HG03457 (cell line): ENCODE results near the gene MAGEA11.
"Not testable (repeated sequence)": the region's sequence is repeated elsewhere in the genome, so short reads cannot be mapped to it uniquely, and the experiment has no call there.

Source experiments
- ATAC-seq: cut with Tn5 transposase; IDR thresholded peaks from one replicate; pipeline ENCODE4 v1.9.1; 2021; ENCODE audit warnings: moderate number of reproducible peaks; ENCODE audit not compliant: unreplicated experiment

Gene MAGEA11, protein sequence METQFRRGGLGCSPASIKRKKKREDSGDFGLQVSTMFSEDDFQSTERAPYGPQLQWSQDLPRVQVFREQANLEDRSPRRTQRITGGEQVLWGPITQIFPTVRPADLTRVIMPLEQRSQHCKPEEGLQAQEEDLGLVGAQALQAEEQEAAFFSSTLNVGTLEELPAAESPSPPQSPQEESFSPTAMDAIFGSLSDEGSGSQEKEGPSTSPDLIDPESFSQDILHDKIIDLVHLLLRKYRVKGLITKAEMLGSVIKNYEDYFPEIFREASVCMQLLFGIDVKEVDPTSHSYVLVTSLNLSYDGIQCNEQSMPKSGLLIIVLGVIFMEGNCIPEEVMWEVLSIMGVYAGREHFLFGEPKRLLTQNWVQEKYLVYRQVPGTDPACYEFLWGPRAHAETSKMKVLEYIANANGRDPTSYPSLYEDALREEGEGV

DNA sequence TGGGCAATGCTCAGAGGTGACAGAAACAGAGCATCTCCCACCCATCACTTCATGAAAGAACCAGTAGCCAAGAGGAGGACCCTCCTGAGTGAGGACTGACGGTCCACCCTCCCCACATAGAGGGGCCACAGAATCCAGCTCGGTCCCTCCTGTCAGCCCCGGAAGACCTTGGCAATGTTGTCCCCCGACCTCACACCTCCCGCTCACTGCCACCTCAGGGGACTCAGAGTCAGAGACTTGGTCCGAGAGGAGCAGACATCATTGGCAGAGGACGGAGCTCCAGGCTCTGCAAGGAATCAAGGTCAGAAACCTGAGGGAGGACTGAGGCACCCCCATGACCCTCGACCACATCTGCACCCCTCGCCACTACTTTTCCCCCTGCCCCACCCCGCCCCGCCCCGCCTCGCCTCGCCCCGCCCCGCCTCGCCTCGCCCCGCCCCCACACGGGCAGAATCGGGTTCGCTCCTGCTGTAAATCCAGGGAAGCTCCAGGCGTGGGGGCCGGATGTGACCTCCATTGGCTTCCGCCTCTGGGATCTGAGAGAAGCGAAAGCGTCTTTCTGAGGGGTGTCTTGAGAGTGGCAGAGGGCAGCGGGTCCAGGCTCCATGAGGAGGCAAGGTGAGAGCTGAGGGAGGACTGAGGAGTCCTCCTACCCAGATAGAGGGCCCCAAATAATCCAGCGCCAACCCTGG is at the start of gene MAGEA11:
Gene MAGEA11 (plus strand): TSS at position 516 of the 692 bp plus-strand sequence. CDS start 1,100 bp downstream, outside the sequence.
- no peak for ATAC-seq

DNA sequence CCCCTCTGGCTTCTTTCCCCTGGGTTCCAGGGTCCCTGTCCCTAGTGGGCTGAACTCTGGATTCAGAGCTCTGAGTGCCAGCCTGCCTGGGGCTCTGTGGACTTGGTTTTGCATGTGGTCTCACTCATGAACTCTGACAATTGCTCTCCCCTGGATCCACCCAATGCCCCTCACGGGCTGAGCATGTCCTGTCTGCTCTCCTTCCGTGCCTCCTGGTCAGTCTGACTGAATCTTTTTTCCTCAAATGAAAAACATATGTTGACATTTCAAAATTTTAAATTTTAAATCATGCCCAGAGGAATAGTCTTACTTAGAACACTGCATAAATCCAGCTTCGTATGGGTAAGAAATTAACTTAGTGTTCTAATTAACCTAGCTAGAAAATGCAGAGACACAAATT is 36.8 kb upstream of the MAGEA11 start:
- not testable (repeated sequence) for ATAC-seq

DNA sequence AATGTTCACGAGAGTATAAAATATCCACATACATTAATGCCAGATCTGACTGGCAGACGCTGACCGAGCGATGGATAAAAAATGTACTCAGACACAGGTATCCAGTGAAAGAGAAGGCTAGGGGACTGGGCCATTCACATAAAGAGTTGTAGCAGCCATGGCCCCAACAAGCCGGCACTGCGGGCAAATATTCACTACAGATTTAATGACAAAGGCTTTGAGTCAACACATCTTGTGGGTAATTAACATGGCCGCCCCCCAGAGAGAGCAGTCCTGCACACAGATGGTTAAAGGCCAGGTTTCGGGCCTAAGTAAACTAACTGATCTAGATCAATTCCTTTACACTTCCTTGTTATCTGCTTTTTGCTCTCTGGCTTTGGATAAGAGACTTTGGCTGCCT is 36.3 kb upstream of the MAGEA11 start:
- ATAC-seq = not testable (repeated sequence)

DNA sequence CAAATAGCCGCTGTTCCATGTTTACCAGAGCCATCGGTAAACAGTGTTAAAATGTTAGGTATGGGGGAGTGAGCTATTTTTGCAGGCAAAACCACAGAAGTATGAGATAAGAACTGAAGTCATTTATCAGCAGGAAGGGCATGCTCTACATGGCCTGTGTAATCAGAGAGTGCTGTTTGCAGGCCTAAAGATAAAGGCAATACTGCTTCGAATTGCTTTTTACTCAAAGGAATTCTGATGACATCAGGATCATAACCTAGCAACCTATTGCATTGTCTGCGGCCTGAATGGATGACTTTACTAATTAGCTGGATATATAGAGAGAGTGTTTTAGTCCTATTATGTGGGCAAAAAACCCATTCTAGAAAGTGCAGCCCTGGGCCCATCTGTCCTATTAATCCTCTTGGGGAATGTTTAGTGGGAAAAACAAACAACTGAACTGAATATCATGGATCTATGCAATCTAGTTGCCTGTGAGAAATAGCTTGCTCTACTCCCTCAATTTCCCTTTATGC is 32.6 kb upstream of the MAGEA11 start:
- not testable (repeated sequence) for ATAC-seq

DNA sequence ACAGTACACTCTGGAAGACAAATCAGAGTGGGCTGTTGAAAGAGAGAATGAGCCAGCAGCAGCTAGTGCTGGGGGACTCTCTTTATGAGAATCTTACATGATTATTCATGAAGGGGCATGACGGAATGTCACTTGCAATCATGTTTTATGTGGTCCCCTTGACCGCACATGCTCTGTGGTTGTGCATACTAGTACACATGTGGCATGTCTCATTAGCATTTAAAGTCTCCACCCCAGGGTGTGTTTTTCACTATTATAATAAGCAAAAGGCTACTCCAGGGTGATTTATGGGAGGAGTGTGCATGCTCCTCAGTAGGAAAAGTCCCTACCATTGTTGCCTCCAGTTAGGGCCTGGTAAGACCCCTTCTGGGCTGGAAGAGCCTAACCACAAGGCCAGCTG is 30.7 kb upstream of the MAGEA11 start:
- ATAC-seq = no peak

DNA sequence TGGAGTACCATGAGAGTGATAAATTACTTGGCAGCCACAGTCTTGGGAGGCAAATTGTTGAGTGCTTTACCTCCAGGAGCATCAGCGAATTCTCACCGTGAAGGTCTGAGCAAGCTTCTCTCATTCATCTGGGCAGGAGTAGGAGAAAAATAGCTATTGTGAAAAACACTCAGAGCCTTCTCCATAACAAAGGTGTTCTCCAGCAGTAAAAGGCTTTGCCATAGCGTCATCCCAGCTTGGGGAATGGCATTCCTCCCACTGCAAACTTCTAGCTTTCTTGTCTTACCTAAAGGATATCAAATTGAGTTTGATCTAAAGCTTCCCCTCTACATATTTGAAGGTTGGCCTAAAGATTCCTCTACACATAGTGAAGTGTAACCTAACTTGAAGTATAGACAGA is 29.8 kb upstream of the MAGEA11 start:
- no peak for ATAC-seq

DNA sequence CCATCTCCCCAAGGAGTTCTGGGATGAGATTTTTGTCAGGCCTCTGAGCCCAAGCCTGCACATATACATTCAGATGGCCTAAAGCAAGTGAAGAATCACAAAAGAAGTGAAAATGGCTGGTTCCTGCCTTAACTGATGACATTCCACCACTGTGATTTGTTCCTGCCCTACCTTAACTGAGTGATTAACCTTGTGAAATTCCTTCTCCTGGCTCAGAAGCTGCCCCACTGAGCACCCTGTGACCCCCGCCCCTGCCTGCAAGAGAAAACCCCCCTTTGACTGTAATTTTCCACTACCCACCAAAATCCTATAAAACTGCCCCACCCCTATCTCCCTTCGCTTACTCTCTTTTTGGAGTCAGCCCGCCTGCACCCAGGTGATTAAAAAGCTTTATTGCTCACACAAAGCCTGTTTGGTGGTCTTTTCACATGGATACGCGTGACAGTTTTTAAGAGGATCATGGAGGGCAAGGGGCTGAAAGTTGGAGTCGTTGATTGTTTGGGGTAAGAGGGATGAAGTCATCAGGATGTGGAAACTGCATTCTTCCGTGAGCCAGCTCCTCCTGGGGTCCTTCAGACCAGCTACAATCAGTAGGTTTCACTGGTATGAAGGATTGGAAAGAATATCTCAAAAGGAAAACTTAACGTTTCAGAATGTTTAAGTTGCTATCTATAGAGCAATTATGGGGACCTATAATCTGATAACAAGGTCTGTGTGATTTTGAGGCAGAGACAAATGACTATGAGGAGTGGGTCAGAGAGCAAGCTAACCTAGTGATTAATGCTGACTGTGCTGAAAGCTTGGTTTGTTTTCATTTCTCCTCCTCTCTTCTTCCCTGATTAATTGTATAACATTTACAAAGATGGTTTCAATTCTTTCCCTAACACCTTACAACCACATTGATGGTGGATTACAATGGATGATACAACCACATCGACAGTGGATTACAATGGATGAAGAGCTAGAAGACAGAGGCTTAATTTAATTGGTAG is 28.6 kb upstream of the MAGEA11 start:
- ATAC-seq = no peak

DNA sequence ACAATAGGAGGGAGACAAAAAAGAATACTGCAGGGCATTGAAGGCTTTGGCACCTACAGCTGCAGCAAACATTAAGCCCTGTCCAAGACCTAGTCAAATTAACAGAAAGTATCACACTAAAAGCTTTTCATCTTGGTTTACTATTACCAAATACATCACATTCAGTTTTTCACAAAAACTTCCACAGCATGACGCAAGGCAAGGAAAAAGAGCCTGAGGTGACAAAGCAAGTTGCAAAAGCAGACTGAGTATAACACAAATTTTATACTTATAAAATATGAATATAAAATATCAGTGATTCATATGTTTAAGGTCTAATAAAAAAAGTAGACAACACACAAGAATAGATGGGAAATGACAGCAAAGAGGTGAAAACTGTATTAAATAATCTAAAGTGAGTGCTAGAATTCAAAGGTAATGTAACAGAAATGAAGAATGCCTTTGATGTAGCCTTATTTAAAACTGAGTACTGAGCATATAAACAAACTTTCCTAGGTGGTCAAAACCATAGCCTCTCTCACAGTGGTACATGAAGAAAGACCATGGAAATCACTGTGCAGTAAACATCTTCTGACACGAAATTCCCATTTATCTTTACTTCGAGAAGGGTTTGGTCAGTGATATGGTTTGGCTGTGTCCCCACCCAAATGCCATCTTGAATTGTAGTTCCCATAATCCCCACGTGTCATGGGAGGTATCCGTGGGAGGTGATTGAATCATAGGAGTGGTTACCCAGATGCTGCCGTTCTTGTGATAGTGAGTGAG is 27.7 kb upstream of the MAGEA11 start:
- ATAC-seq = no peak

DNA sequence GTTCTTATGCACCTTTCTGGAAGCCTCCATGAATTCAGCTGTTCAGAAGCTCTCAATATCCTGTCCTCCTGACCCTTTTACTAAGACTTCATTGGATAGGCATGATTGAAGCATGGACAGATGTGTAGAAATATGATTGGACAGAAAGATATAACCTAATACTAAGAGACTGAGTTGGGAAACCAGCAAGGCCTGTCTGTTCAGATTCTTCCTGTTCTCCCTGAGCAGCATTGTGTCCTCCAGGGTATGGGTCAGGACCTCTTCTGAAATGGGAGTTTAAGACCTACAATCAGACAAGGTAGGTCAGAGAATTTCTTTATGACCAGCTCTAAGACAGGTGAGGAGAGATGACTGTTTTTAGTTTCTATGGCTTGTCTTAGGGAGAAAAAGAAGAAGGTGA is 23.9 kb upstream of the MAGEA11 start:
- no peak for ATAC-seq

DNA sequence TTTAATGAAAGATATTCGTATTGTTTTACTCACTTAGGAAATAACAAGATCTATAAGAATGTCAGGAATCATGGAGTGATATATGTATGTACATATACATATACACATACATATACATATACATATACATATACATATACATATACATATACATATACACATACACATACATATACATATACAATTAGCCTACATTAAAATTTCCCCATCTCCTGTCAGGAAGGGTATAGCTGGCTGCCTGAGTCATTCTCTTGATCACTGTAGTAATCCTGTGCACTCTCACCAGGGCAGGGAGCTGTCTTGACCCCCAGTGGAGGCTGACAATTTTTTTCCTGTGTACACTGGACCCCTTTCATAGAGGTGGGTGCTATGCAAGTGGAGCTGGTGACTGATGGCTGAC is 23.3 kb upstream of the MAGEA11 start:
- ATAC-seq = no peak

DNA sequence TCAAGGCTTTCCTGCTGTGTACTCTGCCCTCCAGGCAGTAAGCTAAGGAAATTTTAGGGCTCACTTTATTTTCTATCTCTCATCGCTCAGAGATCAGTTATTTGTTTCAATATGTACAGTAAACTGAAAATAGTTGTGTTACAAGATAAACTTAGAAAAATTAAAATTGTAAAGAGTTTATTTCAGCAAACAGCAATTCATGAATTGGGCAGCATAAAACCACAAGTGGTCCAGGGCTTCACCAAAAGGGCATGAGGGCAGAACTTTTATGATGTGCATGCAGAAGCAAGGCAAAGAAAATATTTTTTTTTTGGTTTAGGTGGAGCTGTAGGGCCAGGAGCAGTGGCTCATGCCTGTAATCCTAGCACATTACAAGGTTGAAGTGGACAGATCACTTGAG is 20.1 kb upstream of the MAGEA11 start:
- ATAC-seq = no peak

DNA sequence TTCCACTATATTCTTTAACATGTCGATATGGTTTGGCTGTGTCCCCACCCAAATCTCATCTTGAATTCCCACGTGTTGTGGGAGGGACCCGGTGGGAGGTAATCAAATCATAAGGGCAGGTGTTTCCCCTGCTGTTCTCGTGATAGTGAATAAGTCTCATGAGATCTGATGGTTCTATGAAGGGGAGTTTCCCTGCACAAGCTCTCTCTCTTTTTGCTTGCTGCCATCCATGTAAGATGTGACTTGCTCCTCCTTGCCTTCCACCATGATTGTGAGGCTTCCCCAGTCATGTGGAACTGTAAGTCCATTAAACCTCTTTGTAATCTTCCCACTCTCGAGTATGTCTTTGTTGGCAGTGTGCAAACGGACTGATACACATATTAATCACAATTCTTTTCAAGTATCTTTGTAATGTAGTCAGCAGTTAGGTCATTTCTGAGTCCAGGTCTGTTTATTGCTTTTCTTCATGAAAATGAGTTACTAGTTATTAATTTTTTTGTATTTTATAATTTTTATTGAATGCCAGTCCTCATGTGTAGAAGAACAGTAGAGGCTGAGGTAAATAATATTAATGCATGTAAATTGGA is 19.1 kb upstream of the MAGEA11 start:
- not testable (repeated sequence) for ATAC-seq

DNA sequence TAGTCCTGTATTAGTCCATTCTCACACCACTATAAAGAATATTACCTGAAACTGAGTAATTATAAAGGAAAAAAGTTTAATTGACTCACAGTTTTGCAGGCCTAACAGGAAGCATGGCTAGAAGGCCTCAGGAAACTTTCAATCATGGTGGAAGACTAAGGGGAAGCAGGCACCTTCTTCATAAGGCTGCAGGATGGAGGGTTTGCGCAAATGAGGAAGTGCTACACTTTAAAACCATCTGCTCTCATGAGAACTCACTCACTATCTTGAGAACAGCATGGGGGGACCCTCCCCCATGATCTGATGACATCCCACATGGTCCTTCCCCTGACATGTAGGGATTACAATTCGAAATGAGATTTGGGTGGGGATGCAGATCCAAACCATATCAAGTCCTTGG is 12.1 kb upstream of the MAGEA11 start:
- no peak for ATAC-seq

DNA sequence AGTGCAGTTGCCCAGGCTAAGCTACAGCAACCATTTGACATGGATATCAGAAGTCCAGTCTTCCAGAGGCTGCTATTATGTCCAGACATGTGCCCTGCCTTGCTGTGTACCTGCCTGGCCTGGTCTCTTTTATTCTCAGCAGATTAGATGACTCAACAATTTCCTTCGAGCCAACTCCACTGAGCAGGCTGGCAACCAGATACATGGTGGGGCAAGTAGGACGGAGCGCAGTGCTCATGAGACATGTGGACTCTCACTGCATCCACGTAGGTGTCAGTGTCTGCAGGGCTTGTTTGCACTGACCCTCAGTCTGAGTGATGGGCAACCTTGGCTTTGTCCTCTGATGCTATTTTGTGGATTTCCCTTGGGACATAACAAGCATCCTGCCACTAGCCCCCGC is 7.2 kb upstream of the MAGEA11 start:
- no peak for ATAC-seq

DNA sequence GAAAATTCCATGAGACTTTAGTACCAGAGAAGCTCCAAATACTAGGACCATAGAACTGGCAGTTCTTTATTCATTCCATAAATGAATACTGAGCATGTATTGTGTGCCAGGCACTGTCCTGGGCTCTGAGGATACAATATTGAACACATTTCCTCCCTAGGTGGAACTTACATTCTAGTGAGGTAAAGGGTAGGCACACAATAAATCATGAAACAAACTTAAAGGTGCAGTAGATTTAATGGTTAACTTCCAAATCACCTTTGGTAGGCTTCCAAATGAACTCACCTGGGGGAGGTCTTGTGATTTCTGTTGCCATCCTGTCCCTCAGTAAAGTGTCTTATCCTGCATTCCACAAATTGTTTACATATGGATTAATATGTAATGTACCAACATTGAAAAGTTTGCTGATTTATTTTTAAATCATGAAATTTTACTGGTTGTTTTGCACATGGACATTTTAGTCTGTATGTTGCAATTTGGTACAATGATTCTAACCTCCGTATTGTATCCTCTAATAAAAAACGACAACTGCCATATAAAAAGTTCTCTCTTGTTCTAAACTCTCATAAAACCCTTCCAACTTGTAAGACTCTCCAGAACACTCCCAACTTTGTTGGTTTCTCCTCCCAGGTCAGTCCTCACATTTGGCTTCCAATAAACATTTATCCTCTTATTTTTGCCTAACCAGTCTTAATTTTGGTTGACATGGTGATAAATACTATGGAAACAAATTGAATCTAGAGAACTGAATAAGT is 4.5 kb upstream of the MAGEA11 start:
- no peak for ATAC-seq

DNA sequence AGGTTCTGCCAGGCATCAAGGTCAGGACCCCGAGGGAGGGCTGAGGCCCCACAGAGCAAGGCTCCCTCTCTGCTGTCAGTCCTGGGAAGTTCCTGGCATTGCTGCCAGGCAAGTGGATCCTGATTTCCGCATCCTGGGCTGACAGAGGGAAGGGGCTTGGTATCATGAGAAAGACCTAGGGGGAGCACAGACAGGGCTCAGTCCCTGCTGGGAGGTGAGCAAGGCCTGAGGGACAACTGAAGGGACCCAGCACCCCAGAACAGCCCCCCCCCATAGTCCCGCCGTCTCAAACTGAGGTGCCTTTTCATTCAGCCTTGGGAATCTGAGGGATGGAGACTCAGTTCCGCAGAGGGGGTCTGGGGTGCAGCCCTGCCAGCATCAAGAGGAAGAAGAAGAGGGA is 971 bp downstream of the MAGEA11 start:
- ATAC-seq = no peak

DNA sequence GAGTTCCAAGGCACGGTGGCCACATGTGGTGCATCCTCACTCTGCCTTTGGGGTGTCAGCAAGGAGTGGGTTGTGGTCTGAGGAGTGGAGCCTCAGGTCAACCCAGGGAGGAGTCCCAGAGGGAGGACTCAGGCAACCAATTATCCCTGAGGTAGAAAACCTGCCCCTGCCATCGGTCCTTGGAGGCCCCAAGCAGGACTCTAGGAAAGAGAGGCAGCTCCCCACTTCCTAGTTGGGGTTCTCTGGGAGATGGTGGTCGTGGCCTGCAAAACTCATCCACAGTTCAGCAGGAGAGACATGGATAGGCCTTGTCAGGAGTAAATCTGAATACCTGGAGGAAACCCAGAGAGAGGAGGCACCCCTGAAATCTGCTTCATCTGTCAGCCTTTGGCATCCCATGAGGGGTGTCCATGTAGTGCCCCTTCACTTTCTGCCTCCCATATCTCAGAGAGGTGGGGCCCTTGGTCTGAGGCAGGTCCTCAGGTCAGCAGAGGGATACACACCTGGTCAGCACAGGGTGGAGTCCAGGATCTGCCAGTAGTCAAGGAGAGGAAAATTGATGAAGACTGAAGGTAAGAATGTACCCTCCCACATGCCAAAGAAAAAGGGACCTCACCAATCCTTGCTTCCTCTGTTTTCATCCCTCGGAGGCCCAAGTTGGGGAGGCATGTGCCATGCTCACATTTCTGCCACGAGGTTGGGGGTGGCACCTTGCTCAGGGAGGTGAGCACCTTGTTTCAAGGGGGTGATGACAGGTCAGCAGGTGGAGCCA is 1.6 kb downstream of the MAGEA11 start:
- ATAC-seq = no peak

DNA sequence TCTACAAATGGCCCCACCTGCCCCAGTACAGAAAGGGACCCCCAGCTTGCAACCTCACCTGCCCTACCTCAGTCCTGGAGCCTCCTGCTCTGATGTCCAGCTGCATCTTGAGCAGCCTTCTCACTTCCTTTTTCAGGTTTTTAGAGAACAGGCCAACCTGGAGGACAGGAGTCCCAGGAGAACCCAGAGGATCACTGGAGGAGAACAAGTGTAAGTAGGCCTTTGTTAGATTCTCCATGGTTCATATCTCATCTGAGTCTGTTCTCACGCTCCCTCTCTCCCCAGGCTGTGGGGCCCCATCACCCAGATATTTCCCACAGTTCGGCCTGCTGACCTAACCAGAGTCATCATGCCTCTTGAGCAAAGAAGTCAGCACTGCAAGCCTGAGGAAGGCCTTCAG is 3.6 kb downstream of the MAGEA11 start:
- ATAC-seq = no peak
